Measurements from ENCODE around the gene SAFB. TPM values are rescaled to one million over a fixed set of nuclear protein-coding genes. Genes with fewer than 3 reads are reported as not detected.

The SAFB gene
- total RNA-seq, 1 experiment from 2014 or later, result 68.7 TPM

- TF ChIP-seq EZH2 (IDR thresholded peaks at IDR 0.05; ENCODE audit: low read depth) (no peak), CTCF (conservative IDR thresholded peaks at IDR 0.05) (no peak)
- H3K9me3 ChIP-seq (ENCODE audit: insufficient read depth, low read depth), result no peaks in the 10 kb centered on the region
- H3K4me1 ChIP-seq (replicated peaks; ENCODE audit: insufficient read depth), result no peaks in the 10 kb centered on the region
- no peaks in the 10 kb centered on the region for H3K79me2 ChIP-seq (ENCODE audit: low read depth)
- H3K27ac ChIP-seq, result no peak overlapping the region
- H2AFZ ChIP-seq, result no peak overlapping the region
- no peak overlapping the region for H3K4me2 ChIP-seq
- no TSS peak for BruUV-seq (replicated peaks)
- H3K36me3 ChIP-seq (ENCODE audit: low read depth), result no peaks in the 10 kb centered on the region
- POLR2A ChIA-PET (ENCODE audit: unreplicated experiment), result no interaction called here
- no peak for DNase-seq
- no peaks in the 10 kb centered on the region for H4K20me1 ChIP-seq (ENCODE audit: insufficient read depth)
- intact Hi-C loops (cut with micrococcal nuclease; ENCODE audit: unreplicated experiment), result no loop called here
- H3K9me2 ChIP-seq (ENCODE audit: insufficient read depth), result no peaks in the 10 kb centered on the region
- no peaks in the 10 kb centered on the region for H3K27me3 ChIP-seq (ENCODE audit: insufficient read depth, low read depth)
- no peaks in the 10 kb centered on the region for H3F3A ChIP-seq (ENCODE audit: insufficient read depth, low read depth)
- CTCF ChIA-PET, result no interaction called here
- H3K4me3 ChIP-seq, result no peak overlapping the region
These were observed 46.3 kb downstream of the SAFB start for GRCh38 chr19:5669212-5669611.

- no peaks in the 10 kb centered on the region for H3F3A ChIP-seq (ENCODE audit: insufficient read depth, low read depth)
- no peaks in the 10 kb centered on the region for H3K9me2 ChIP-seq (ENCODE audit: insufficient read depth)
- H3K79me2 ChIP-seq (ENCODE audit: low read depth), result no peaks in the 10 kb centered on the region
- H3K9me3 ChIP-seq (ENCODE audit: insufficient read depth, low read depth), result no peaks in the 10 kb centered on the region
- no peaks in the 10 kb centered on the region for H3K27me3 ChIP-seq (ENCODE audit: insufficient read depth, low read depth)
- no TSS peak for BruUV-seq (replicated peaks)
- H4K20me1 ChIP-seq (ENCODE audit: insufficient read depth), result no peaks in the 10 kb centered on the region
- H3K4me1 ChIP-seq (replicated peaks; ENCODE audit: insufficient read depth), result no peaks in the 10 kb centered on the region
- intact Hi-C loops (cut with micrococcal nuclease; ENCODE audit: unreplicated experiment), result no loop called here
- TF ChIP-seq EZH2 (IDR thresholded peaks at IDR 0.05; ENCODE audit: low read depth) (no peak), CTCF (conservative IDR thresholded peaks at IDR 0.05) (no peak)
- H2AFZ ChIP-seq, result no peak overlapping the region
- CTCF ChIA-PET, result no interaction called here
- no peak overlapping the region for H3K27ac ChIP-seq
- POLR2A ChIA-PET (ENCODE audit: unreplicated experiment), result no interaction called here
- DNase-seq, result no peak
- H3K4me3 ChIP-seq, result no peak overlapping the region
- no peaks in the 10 kb centered on the region for H3K36me3 ChIP-seq (ENCODE audit: low read depth)
- no peak overlapping the region for H3K4me2 ChIP-seq
These were observed 48.7 kb downstream of the SAFB start for GRCh38 chr19:5671600-5671999.

- POLR2A ChIA-PET (ENCODE audit: unreplicated experiment), result no interaction called here
- TF ChIP-seq CTCF (conservative IDR thresholded peaks at IDR 0.05) (no peak), EZH2 (IDR thresholded peaks at IDR 0.05; ENCODE audit: low read depth) (no peak)
These were observed 50.0 kb downstream of the SAFB start for GRCh38 chr19:5672708-5673459.

More at GRCh38 chr19:5672708-5673459, 50.0 kb downstream of the SAFB start:
- Histone ChIP-seq H3K4me2 (no peak overlapping the region), H3K4me1 (replicated peaks; ENCODE audit: insufficient read depth) (no peaks in the 10 kb centered on the region), H3K27me3 (ENCODE audit: insufficient read depth, low read depth) (no peaks in the 10 kb centered on the region), H3K36me3 (ENCODE audit: low read depth) (no peaks in the 10 kb centered on the region), H2AFZ (no peak overlapping the region), H3K79me2 (ENCODE audit: low read depth) (no peaks in the 10 kb centered on the region), H3F3A (ENCODE audit: insufficient read depth, low read depth) (no peaks in the 10 kb centered on the region), H3K27ac (no peak overlapping the region), H3K9me2 (ENCODE audit: insufficient read depth) (no peaks in the 10 kb centered on the region), H3K4me3 (no peak overlapping the region), H3K9me3 (ENCODE audit: insufficient read depth, low read depth) (no peaks in the 10 kb centered on the region), H4K20me1 (ENCODE audit: insufficient read depth) (no peaks in the 10 kb centered on the region)
- CTCF ChIA-PET, result no interaction called here
- intact Hi-C loops (cut with micrococcal nuclease; ENCODE audit: unreplicated experiment), result no loop called here
- BruUV-seq (replicated peaks), result no TSS peak
- DNase-seq, result no peak

Data from PC-9 (cell line).